NCI-H2227 (cell line): ENCODE results near the gene POLD2.
A peak's percentile ranks its signal among the peaks of the same experiment; 100 is the strongest.
"Not testable (repeated sequence)": the region's sequence is repeated elsewhere in the genome, so short reads cannot be mapped to it uniquely, and the experiment has no call there.

Experiments used
- DNase-seq: peaks from one replicate; lab custom pipeline; 2025; ENCODE audit not compliant: unreplicated experiment; lab: John Stamatoyannopoulos, UW

Gene POLD2

DNA sequence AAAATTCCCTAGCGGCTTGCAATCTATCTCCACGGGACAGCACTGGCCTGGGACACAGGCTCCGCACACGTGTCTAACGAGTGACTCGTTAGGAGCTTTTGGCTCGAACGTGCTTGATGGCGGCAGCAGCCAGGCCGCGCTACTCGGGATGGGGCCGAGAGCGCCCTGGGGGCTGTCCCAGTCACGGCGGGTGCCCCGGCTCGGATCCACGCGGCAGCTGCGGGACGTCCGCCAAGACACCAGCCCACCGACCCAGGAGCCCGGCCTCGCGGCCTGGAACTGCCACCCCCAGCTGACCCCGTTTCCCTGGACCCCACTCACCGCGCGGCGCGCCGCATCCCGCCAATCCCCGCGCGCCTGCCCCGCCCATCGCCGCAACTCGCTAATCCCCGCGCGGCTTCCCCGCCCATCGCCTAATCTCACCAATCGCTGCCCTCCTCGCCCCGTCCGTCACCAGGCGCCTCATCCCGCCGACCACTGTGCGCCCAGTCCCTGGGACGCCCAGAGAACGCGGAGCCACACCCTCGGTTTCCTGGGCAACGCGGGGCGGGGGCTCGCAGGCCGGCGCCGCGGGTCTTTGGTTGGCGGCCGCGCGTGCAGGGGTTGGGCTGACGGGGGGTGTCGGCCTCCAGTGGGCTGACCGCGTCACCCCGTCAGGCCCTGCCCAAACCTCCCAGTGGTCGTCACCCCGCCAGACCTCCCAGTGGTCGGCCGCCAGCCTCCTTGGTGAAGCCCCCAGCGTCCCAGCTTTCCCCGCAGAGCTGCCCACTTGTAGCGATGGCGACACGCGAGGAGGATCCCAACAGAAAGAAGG, at the start of gene POLD2:
Gene POLD2 (minus strand): TSS at position 359 of the 814 bp plus-strand sequence. CDS start 1,495 bp downstream, outside the sequence.
- peak; percentile 98 for DNase-seq

GRCh38 chr7:44172803-44173424, 49.6 kb upstream of the POLD2 start:
- DNase-seq = no peak

- DNase-seq = no peak
These were observed 49.0 kb upstream of the POLD2 start for GRCh38 chr7:44172352-44172751.

DNA sequence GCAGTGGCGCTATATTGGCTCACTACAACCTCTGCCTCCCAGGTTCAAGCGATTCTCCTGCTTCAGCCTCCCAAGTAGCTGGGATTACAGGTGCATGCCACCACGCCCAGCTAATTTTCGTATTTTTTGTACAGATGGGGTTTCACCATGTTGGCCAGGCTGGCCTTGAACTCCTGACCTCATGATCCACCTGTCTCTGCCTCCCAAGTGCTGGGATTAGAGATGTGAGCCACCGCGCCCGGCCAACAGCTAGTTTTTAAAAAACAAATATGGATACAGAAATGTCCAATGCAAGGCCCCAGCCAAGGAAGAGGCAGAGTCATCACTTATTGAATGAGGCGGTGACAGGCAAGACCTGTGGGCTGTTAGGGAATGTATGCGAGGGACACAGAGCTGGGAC, 48.6 kb upstream of the POLD2 start:
- DNase-seq = not testable (repeated sequence)

DNA sequence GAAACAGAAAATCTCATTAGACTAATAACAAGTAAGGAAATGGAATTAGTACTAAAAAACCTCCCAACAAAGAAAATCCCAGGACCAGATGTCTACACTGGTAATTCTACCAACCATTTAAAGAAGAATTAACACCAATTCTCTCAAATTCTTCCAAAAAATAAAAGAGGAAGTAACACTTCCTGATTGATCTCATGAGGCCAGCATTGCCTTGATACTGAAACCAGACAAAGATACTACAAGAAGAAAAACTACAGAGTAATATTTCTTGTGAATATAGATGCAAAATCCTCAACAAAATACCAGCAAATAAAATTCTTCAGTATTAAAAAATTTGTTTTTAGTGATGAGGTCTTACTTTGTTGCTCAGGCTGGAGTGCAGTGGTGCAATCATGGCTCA, 44.6 kb upstream of the POLD2 start:
- no peak for DNase-seq

DNA sequence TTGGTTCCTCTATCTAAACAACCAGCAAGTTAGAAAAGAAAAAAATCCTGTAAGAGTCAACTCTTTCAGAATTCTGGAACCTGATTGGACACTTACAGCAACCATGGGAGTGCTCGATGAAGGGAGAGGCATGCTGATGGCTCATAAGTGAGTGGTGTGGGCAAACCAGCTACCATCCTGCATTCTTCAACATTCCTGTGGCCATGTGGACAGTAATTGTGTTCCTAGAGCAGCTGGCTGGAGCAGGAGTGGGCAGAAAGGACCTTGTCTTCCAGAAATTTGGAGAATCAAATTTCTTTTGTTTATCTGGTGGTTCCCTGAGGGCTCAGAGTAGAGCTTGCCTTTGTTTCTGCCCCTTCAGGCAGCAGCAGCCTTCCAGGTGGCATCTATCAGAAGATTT, 40.2 kb upstream of the POLD2 start:
- no peak for DNase-seq

- no peak for DNase-seq
These were observed 39.5 kb upstream of the POLD2 start for GRCh38 chr7:44162785-44163395.

DNA sequence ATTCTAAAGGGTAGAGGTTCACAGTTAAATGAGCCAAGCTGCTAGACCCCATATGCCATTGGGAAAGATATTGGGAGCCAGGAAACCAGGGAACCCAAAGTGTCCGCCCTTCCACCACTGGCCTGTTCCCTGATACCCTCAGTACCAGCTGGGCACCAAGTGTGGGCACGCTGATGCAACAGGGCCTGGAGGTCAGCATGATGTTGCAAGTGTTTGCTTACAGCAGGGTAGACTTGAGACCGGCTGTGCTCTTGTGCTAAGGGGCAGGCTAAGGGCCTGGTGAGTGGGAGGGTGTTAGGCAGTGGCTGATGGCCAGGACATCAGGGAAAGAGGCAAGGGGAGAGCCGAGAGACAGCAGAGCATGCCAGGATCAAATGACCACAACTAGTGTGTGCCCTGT, 38.8 kb upstream of the POLD2 start:
- DNase-seq = no peak

DNA sequence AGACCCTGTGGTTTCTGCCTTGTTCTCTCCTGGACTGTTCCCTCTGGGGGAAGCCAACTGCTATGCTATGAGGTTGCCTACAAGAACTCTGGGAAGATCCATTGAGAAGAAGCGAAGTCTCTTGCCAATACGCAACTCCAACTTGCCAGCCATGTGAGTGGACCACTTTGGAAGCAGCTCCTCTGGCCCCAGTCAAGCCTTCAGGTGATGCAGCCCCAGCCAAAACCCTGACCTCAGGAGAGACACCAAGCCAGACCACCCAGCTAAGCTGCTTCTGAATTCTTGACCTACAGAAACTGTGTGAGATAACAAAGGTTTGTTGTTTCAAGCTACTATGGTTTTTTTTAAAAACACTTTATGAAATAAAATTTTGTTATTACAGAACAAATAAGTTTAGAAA, 38.0 kb upstream of the POLD2 start:
- DNase-seq = no peak

GRCh38 chr7:44159824-44160630, 36.7 kb upstream of the POLD2 start:
- DNase-seq = no peak

- no peak for DNase-seq
These were observed 35.7 kb upstream of the POLD2 start for GRCh38 chr7:44158873-44159631.

DNA sequence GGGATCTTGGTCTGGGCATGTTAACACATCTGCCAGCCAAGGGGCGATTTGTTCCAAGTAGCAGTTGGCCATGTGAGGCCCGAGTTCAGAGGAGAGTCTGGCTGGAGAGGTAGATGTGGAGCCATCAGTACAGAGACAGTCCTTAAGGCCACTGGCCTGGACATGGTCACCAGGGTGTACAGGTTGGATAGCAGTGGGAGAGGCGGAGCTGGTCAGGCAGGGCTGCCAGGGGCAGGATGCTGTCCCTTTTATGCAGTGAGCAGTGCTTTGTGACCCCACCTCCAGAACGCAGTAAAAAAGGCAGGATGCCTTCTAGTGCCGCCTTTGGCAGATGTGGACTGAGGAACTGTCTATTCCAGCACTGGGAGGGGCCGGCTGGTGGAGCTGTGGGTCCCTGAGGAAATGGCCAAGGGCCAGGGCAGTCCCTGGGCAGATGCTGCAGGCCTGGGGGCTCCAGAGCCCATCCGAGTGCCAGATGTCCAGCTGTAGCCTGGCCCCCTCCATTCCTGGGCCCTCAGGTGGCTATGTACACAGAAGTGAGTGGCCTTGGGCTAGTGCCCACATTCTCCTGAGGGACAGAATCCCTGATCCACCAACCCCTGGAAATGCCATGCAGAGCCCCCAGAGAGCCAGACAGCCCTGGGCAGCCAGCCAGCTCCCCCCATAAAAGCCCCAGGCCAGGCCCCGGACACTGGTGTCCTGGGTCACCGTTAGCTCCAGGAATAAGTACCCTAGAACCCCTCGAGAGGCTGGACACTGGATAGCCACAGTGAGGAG, 34.9 kb upstream of the POLD2 start:
- DNase-seq = no peak

DNA sequence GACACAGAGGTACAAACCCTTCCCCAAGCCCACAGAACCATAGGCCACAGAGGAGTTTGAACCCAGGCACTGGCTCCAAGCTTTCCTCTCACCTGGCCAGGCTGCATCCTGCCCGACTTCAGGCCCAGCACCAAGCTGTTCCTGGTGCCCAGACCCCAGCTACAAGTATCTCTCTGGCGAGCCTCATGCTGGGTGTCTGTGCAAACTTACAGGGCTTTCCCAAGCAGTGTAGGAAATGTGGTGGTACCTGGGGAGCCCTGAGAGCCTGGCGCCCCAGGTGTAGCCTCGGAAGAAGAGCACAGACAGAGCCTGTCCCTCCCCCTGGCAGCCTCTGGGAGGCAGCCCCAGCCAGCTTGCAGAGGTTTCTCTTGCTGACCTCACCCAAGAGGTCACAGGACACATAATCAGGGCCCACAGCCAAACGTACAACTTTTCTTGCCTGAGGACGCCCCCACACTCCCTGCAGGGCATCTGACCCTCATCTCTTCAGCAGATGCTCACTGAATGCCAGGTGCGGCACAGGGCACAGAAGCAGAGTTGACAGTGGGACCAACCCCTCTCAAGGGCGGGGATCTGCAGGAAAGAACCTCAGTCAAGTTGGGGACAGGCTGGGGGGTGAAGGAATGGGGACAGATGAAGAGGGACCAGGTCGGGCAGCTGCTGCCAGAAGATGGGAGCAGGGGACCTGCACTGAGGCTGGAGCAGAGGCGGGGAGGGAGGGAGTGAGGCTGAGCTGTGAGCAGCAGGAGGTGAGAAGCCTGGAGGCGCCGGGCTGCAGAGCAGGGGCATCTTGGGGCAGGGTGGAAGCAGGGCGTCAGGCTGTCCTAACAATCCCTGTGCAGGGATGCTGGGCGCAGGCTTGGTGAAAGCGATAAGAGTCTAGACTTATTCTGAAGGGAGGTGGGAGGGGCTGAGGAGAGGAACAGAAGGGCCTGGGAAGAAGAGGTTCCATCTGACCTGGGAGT, 34.0 kb upstream of the POLD2 start:
- no peak for DNase-seq

DNA sequence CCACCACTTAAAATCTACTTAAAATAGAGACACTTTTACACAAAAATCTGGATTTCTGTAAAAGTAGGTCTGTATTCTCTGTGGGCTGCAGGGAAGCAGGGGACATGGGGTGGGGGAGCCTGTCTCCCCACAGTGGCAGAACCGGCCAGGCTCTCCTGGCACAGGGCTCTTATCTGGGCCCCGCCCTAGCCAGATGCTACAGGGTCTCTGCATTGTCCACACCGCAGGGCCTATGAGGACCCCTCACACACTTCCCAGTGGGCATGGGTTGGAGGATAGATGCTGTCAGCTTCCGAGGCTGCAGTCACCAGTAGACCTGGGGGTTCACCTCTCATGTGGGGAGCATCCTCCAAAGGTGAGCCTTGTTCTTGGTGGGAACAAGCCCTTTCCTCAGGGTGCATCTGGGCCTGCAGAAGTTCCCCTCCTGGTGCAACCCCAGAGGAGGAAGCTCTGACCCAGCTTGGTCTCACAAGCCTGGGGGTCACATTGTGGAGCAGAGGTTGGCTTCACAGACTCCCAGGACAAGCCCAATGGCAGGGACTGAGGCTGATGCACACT, 33.2 kb upstream of the POLD2 start:
- DNase-seq = no peak

DNA sequence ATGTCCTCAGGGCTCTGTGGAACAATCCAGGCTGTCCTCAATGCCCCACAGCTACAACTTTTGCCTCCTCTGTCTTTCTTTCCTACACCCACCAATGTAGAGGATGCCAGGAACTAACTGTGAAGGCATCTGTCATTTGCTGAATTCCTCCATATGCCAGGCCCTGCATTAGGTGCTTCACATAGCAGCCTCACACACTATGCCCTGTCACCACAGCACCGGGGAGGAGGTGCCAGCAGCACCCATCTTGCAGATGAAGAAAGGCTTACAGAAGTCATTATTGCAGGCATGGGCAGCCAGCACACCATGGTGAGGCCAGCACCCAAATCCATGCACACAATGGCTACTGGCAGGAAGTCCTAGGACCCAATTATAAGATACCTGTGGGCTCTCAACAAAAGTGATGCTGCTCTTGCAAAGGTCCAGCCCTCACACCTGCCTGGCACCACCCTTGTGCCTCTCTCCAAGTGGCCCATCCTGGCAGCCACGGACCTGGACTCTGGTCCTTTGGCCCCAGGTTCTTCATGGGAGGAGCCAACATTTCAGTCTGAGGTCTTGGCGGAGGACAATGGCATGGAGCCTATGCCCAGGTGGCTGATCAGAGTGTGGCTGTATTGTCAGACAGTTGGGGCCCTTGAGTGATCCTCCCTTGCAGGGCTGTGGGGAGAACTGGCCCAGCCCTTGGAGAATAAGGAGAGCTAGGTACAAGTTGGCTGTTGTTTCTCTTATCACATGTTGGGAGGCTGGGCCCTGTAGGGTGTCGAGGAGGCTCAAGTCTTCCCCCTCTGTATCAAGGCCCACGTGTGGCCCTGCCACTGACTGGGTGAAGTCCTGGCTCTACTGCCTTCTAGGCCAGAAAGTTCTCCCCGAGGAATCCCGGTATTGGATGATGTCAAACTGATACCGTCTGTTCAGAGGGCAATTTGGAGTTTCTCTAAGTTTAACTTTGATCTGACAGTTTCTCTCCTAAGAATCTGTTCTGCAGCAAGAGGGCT, 32.1 kb upstream of the POLD2 start:
- DNase-seq = no peak

DNA sequence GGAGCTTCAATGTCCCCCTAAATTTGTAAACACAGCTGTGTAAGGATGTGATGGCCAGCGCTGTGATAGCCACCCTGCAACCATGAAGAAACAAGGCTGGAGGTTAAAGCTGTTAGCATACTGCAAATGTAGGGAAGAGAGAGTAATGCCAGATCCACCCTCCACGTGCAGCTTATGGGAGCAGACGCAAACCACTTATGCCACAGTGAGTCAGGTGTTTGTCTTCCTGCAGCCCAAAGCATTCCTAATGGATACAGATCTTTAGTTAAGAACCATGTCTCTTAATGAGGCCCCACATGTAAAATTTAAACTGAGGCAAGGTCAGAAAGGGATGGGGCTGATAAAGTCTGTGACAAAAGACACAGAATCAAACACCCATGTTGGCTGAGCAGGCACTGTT, 31.4 kb upstream of the POLD2 start:
- DNase-seq = no peak

GRCh38 chr7:44153948-44154335, 30.6 kb upstream of the POLD2 start:
- no peak for DNase-seq
